Hematopoietic multipotent progenitor cell treated with erythropoietin and hydrocortisone succinate and interleukin-3 and kit ligand, for 15 days (in vitro differentiated cells): ENCODE measurements around the gene CES4A.

ENCODE experiments used
- DNase-seq: peaks from one replicate; pipeline ENCODE4 v3.0.0-alpha.2; 2015; ENCODE audit warnings: low spot score

Gene CES4A

GRCh38 chr16:67053767-67054334 lies 65.5 kb downstream of the CES4A start:
- DNase-seq: no peak

DNA sequence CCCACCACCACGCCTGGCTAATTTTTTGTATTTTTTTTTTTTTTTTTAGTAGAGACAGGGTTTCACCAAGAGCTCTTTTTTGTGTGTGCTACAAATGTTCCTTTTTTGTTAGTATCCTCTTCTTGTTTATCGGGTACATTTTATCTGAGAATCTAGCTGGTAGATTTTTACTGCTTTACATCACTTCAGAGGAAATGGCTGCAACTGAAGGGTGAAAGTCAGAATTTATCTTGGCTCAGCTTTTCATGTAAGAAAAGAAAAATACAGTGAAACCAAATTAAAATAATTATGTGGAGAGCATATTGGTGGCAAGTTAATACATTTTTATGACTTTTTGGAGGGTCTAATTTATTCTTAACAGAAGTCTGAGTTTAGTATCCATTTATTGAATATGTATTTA lies 66.5 kb downstream of the CES4A start:
- no peak for DNase-seq

DNA sequence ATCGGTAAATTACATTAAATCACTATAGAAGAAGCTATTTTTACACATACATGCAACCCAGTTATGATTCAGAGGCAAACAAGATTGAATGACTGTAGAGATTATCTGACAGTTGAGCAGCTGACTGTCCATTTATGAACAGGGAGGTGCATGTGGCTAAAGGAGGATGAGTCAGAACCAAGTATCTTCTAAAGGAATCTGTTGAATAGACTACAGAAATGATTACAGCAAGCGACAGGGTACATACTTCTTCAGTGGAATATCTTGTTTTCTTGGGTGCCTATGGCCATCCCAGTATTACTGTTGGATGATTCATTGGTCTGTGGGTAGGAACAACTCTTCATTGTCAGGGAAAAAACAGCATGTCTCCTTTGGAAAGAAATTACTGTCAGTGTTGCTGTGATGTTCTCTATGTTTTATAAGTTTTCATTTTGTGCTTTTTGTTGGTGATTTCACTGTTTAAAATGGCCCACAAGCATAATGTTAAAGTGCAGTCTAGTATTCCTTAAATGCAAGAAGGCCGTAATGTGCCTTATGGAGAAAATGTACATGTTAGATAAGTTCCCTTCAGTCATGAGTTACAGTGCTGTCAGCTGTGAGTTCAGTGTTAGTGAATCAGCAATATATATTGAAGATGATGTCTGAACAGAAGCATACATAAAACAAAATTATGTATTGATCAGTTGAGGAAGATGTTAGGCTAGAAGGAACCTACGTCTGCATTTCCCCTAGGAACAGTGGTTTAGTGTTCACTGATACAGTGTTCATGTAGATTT lies 67.5 kb downstream of the CES4A start:
- DNase-seq: no peak
